ENCODE results near the gene SH3BP2.

The SH3BP2 gene

GRCh38 chr4:2822461-2823300 lies 29.8 kb downstream of the SH3BP2 start:
- DNase-seq, result no peak

GRCh38 chr4:2823301-2823670 lies 30.4 kb downstream of the SH3BP2 start:
- no peak for DNase-seq

GRCh38 chr4:2823671-2824328 lies 30.9 kb downstream of the SH3BP2 start:
- DNase-seq, result no peak

- DNase-seq, result no peak
Measured at GRCh38 chr4:2824329-2824835, 31.5 kb downstream of the SH3BP2 start.

- DNase-seq, result no peak
Measured at GRCh38 chr4:2824836-2825381, 32.0 kb downstream of the SH3BP2 start.

DNA sequence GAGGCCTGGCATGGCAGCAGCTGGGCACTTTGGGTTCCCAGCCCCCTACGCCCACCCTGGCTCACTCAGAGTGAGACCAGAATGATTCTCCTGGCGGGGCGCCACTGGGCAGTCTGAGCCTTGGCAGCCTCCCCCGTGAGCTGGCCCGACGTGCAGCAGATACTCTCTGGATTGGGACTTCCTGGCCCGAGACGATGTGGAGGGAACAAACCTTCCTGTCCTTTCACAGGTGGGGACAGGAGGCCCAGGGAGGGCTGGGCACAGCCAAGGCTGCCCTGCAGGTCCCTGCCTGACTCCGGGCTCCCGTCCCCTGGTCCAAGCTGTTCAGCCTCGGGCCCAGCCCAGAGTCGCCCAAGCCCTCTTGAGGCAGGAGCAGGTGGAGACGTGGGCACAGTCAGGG lies 32.9 kb downstream of the SH3BP2 start:
- DNase-seq, result no peak

- DNase-seq, result no peak
Measured at GRCh38 chr4:2827071-2827873, 34.4 kb downstream of the SH3BP2 start.

DNA sequence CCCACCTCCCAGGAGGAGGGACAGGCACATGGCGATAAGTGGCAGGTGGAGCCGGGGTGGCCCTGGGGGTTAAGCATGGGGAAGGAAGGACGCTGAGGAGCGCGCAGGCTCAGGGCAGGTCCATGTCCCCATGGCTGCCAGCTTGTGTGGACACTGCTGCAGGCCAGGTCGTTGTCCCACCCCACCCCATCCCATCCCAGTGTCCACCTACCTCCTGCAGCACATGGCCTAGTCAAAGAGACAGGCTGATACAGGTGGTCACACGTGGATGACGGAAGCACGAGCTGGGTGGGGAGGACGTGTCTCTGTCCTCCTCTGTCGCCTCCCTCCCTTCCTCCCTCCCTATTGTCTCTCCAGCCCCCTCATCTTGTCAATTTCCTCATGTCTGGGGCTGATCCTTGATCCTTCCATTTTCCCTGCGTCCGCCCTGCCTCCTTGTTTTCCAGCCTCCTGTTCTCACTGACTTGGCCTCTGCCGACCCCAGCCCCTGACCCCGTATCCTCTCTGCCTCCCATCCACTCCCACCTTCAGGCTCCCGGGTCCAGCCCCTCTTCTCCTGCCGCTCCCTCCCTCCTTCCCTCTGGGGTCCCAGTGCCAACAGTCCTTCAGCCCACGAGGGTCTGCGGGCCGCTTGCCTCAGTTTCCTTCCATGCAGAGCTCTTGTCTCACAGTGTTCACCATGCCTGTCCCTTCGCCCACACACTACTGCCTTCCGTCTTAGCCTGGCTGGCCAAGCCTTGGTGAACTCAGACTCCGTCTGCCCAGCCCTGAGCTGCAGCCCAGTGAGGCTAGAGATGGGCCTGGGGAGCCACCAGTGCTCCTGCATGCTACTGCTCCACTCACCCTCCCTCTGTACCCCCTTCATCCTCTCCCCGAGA lies 35.2 kb downstream of the SH3BP2 start:
- DNase-seq, result no peak

DNA sequence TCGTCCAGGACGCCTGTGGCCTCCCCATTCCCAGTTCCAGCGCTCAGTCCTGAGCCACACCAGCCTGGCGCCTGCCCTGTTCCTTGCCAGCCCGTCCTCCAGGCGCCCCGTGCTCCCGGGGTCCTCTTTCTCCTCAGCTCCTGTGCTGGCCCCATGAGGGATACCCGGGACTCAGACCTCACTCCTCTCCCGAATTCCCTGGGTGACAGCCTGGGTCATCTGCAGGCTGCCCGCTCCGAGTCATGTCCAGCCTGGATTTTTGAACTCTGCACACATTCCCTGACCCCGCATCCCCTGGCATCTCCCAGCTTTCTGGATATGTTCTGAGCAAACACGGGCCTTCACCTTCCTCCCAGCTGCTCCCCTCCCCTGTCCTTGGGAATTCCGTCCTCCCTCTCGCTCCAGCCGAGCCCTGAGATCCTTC lies 35.9 kb downstream of the SH3BP2 start:
- DNase-seq, result no peak

DNA sequence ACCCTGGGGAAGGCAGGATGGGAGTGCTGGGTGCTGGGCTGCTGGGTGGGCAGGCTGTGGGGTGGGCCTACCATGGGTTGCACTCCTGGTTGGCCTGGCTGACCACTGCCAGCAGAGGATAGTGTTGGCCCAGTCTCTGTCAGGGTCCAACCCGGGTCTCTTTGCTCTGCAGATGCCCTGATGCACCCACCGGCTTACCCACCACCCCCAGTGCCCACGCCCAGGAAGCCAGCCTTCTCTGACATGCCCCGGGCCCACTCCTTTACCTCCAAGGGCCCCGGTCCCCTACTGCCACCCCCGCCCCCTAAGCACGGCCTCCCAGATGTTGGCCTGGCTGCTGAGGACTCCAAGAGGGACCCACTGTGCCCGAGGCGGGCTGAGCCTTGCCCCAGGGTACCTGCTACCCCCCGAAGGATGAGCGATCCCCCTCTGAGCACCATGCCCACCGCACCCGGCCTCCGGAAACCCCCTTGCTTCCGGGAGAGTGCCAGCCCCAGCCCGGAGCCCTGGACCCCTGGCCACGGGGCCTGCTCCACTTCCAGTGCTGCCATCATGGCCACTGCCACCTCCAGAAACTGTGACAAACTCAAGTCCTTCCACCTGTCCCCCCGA lies 36.5 kb downstream of the SH3BP2 start:
- DNase-seq, result no peak

DNA sequence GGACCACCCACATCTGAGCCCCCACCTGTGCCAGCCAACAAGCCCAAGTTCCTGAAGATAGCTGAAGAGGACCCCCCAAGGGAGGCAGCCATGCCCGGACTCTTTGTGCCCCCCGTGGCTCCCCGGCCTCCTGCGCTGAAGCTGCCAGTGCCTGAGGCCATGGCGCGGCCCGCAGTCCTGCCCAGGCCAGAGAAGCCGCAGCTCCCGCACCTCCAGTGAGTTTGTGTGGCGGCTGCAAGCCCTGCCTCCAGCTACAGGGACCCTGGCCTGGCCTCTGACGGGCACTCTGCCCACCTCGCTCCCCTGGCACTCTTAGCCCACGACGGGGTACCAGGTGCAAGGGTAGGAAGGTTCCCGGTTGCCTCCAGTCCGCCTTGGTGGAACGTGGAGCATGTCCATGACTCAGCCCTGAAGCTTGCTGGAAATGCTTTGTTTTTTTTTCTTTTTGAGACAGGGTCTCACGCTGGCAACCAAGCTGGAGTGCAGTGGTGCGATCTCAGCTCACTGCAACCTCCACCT lies 37.1 kb downstream of the SH3BP2 start:
- no peak for DNase-seq

DNA sequence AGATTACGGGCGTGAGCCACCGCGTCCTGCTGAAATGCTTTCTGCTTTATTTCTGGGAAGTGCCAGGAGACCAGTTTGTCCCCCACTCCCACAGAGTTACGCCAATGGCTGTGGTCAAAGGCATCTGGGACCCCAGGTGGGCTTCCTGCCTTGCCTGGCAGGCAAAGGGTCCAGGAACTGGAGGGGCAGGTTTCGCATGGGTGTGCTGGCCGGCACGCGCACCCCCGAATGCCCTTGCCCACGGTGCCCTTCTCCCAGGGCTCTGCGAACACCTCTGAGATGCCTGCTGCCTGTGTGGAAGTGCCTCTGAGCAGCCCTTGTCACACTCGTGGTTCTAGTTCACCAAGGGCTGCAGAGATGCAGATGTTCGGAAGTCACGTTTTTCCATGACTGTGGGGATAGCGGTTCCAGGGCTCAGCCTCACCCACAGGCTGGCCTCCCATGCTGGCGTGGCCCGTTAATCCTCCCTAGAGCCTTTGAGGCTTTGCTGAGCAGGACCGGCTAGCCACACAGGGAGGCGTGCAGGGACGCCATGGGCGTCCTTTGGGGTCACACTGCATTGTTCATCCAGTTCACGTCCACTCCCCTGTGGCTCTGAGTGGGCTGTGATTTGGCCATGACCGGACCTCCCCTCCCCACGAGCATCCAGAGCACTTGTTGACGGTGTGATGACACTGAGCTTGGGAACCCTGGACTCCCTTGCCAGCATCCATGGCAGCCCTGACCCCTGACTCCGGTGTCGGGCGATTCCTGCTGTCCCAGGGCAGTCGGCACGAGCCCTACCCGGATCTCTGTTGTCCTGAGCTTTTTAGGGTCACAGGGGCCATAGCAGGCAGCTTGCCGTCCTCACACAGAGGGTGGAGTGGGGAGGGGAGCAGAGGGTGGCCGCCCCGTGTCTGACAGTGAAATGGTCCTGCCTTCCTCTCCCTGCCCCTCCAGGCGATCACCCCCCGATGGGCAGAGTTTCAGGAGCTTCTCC lies 38.0 kb downstream of the SH3BP2 start:
- no peak for DNase-seq

- no peak for DNase-seq
Measured at GRCh38 chr4:2831611-2832308, 38.9 kb downstream of the SH3BP2 start.

DNA sequence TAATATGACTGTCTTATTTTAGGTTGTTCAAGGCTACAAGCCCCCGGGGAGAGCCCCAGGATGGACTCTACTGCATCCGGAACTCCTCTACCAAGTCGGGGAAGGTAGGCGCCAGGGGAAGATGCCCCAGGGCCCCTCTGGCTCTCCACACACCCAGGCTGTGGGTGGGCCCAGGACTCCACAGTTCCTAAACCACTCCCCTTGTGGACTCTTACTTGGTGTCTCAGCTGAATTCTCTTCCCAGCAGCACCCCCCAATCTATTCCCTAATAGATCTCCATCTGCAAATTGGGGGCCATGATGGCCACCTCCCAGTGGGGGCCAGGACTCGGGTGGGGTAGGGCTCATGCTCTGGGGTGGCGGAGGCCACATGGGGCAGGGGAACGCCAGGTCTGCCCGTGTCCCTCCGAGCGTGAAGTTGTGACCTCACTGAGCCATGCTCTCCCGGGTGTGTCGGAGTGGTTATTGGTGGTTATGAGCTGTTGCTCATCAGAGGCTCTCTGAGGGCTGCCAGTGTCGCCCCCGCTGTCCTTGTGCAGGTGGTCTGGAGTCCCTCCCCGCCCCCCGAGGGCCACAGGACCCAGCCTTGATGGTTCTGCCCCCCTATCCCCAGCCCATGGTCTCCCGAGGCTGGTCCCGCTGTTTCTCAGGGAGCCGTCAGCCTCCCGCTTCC lies 39.6 kb downstream of the SH3BP2 start:
- no peak for DNase-seq

- DNase-seq, result no peak
Measured at GRCh38 chr4:2832981-2833670, 40.2 kb downstream of the SH3BP2 start.

GRCh38 chr4:2833671-2834000 lies 40.8 kb downstream of the SH3BP2 start:
- DNase-seq, result no peak

DNA sequence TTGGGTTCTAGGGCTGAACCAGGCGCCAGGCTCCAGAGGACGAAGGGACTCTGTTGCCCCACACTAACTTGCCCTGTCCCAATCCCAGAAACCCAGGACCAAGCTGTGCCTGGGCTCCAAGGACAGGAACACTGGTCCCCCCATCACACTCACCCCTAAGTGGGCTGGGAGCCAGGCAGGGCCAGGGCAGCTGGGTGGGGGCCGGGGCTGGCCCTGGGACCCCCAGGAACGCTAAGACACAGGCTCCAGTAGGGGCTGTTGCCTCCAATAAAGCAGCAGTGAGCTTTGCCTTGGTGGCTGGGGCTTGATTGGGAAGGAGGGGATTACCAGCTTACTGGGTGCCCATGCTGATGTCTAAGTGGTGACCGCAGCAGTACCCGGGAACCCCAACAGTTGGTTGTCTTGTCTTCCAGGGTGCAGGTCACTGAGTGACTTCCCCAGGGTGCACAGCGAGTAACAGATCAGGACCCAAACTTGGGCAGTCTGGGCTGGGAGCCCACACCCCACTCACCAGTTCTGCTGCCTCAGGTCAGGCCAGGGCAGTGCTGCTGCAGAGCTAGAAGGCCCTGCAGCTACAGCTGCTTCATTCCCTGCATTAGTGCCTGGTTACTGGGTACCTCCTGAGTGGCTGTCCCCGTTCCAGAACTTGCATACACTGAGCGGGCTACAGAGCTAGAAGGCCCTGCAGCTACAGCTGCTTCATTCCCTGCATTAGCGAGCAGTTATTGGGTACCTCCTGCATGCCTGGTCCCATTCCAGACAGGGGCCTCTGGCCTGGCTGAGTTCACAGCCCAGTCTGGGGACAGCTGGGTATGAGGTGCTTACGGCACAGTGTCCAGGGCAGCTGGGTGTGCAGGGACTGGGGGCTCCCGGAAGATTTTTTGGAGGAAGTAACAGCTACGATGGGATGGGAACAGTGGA lies 41.4 kb downstream of the SH3BP2 start:
- no peak for DNase-seq
